GM18951 (cell line): ENCODE results near the gene PRIMA1.
"Not testable (repeated sequence)": the region's sequence is repeated elsewhere in the genome, so short reads cannot be mapped to it uniquely, and the experiment has no call there.

ENCODE experiments used
- POLR2A ChIP-seq: IDR thresholded peaks from 4 replicates; pipeline ENCODE4 v1.6.1; 2011; ENCODE audit warnings: mild to moderate bottlenecking; ENCODE audit not compliant: insufficient read length, insufficient read depth; ENCODE audit errors: extremely low read depth
- in situ Hi-C: fragments of 300-500 bp; cut with MboI; formaldehyde crosslinking; loops from one replicate; pipeline ENCODE4 v1.12.0; 2022; ENCODE audit warnings: low sequenced_read_pairs, mixed read lengths, inconsistent platforms; ENCODE audit not compliant: unreplicated experiment

Gene PRIMA1, protein sequence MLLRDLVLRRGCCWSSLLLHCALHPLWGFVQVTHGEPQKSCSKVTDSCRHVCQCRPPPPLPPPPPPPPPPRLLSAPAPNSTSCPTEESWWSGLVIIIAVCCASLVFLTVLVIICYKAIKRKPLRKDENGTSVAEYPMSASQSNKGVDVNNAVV

DNA sequence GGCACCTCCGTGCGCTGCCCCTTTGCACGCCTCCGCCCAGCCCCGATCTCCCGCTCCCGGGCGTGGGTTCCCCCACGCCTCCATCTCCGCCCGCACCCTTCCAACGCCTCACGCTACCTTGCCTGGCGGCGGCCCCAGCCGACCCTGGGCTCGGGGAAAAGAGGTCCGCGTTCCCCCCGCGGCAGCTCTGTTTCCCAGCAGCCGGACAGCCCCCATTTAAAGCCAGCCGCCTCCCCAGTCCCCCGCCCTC, at the start of gene PRIMA1:
Gene PRIMA1 (minus strand): TSS at position 193 of the 250 bp plus-strand sequence. CDS start 767 bp downstream, outside the sequence.
- in situ Hi-C loops: no loop called here
- TF ChIP-seq POLR2A: no peak

DNA sequence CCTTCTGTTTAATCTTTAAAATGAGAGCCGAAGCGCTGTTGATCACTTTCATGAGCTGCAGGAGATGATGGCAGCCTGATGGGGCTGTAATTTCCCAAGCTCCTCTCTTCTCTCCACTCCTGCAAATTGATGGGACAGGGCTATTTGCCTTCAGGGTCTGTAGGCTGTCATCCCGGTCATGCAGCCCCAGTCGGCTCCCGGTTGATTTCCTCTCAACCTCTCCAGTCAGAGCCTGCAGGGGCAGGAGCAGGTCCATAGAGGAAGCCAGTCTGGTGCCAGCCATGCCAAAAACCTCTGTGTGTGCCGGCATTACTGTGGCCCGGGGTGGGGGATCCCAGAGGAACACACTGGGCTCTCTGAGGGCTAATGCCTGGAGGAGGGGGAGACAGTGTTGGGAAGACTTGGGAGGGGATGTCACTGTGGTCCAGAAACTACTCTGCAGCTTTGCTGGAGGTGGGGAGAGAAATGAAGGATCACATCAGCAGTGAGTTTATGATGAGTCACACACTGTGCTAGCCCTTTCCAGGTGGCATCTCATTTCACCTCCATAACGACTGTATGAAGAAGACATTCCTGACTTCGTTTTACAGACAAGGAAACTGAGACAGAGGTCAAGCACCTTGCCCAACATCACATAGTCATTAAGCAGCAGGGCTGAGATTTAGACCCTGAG, 46.5 kb upstream of the PRIMA1 start:
- in situ Hi-C loops: no loop called here
- no peak for TF ChIP-seq POLR2A

DNA sequence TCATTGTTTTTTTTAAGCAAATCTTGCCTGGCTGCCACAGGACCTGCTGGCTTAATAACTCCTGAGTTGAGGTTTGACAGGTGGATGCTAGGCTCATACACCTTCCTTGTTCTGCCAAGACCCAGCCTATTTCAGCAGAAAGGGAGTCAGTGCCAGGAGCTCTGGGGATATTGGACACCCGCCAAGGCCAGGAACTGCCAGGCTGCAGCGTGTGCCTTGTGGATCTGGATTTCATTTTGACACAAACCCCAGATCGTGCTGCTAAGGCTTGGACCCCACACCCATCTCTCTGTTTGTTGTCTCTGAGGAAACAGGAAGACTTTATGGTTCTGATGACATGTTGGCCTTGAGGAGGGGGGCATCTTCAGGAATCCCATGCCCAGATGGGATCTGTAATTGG, 44.4 kb upstream of the PRIMA1 start:
- in situ Hi-C loops: no loop called here
- TF ChIP-seq POLR2A: no peak

DNA sequence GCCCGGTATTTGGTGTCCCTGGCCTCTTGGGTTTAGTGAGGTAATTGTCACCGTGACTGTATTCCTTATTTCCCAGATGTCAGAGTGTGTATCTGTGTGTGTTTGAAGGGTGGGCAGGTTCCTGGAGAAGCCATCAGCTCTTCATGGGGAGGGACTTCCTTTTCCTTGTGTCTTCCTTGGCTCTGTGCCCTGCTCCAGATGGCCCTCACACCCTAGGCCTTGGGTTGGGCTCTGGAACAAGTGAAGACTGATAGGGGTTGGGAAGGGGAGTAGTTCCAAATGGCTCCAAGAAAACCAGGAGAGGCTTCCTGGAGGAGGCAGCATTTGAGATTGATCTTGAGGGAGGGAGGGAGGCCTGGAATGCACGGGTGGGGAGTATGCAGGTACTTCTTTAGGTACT, 43.8 kb upstream of the PRIMA1 start:
- no peak for TF ChIP-seq POLR2A
- in situ Hi-C loops: no loop called here

DNA sequence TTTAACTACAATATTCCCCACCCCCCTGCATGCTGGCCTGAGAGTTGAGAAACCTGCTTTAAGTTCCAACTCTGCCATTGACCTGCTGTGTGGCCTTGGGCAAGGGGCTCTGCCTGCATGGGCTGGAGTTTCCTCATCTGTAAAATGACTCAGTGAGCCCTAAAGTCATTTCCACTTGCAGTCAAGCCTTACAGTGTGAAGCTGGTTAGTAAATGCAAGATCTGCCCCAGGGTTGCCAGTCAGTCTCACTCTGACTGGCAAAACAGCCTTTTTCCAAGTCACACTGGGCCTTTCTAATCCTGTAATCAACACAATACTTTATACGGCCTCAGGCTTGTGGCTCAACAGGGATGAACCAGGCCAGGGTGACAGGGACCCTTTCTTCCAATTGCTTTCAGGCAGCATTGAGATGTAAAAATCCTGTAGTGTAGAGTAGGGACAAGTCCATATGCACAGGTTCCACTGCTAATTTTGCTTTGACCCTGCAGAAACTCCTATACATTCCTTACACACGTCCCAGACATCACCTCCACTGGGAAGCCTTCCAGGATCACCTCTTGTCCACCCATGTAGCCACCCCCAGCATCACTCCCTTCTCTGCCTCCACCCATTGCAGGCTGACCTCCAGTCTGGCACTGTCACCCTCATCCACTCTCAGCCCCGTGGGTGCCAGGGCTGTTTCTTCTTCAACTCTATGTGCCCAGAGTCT, 42.6 kb upstream of the PRIMA1 start:
- no peak for TF ChIP-seq POLR2A
- in situ Hi-C loops: no loop called here

DNA sequence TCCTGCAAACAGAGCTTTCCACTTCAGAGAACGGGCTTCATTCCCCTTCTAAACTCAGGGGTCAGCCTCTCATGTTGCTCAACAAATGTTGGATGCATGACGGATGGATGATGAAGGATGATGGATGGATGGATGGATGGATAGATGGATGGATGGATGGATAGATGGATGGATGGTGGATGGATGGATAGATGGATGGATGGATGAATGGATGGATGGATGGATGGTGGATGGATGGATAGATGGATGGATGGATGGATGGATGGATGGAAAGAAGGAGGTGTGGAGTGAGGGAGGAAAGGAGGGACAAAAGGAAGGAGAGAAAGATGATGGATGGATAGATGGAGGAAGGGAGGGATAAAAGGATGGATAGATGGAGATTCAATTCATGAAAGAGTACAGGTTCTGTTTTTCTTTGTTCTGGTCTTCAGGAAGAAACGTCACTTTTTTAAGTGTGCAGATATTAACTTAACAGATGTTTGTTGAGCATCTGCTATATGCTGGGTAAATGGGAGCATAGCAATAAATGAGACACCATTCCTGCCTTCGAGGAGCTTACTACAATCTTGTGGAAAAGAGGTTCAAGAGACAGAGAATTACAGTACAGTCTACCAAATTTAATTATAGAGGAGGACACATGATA, 41.7 kb upstream of the PRIMA1 start:
- no peak for TF ChIP-seq POLR2A
- in situ Hi-C loops: no loop called here

DNA sequence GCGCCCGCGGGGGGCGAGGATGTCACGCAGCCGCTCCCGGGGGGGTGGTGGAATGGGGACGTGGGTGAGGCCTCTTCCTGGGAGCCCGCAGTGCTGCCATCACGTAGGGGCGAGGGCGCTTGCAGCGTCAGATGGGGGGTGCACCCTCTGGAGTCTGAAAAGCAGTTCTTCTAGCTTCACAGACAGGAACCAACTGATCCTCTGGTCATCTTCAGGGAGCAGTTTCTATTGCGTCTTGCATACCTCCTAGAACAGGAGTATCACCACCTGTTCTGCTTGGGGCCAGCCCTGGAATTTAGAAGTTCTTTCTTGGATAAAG, 36.9 kb upstream of the PRIMA1 start:
- in situ Hi-C loops: no loop called here
- TF ChIP-seq POLR2A: no peak

DNA sequence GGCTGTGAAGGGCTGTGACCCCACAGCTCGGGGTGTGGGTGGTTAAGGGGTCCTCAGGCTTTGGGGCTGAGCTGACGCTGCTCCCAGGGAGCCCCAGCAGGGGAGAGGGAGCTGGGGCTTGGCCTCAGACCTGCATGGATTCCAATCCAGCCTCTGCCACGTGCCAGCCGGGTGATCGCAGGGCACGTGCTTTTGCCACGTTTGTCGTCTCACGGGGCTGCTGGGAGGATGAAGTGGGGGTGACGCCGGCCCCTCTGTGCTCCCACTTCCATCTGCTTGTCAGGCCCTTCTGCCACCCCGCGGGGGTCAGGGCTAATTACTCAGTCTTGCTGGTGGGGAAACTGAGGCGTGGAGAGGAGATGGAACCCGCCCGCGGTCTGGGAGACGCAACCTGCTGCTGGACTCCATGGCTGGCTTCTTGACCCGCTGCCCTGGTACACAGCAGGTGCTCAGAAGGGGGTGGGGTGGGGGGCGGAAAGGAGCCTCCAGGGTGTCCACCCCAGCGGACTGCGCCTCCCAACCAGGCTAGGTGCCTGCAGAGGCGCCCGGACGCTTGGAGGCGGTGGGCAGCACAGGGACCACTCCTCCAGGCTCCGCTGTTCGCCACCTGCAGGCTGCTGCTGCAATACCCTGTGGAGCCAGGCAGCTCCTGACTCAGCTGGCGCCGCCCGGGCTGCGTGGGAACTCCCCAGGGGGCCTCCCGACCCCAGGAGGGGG, 36.4 kb upstream of the PRIMA1 start:
- no peak for TF ChIP-seq POLR2A
- in situ Hi-C loops: no loop called here

DNA sequence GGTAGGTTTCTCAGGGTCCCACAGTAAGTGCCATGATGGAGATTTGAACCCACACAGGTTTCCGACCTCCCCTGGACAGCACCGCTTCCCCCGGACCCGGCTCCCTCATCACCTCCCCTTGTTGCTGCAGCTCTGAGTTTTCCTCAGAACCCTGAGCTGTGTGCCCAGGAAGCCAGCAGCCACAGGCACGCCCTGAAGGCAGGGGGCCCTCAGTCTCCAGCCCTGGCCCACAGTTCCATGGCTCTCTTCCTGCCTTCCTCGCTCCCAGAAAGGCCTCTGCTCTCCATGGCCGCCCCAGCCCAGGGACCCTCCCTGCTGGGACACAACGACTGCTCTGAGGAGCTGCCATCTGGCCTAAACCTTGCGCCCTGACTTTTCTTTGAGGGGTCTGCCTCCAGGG, 35.8 kb upstream of the PRIMA1 start:
- TF ChIP-seq POLR2A: no peak
- in situ Hi-C loops: no loop called here

DNA sequence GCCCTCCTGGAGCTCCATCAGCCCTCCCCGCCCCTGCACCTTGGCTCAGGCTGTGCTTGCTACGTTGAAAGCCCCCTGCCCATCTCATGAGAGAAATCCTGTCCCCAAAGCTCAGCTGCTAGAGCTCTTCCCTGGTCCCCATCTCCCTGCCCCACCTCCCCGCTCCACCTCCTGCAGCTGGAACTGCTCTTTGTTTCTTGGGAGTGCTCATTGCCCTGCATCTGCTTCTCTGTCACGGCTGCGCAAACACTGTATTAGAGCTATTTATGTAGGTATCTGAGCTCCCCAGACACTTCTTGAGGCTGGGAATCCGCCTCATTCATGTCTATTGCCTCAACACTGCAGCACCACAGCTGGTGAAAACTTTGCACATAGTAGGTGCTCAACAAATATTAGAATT, 32.8 kb upstream of the PRIMA1 start:
- in situ Hi-C loops: no loop called here
- TF ChIP-seq POLR2A: no peak

DNA sequence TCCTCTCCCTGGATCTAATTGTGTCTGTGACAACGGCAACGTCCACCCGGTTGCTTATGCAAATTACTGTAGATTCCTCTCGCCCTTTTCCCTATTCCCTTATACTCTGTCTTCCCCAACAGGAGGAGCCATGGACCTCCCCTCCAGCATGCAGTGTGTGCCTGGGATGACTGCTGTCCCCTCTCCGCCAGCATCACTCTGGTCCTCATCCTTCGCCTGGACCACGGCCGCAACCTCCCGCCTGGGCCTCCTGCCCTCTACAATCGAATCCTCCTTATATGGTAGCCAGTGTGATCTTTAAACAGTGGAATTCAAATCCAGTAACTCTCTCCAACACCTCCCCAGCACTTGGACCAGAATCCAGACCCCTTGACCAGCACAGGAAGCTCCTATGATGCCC, 30.6 kb upstream of the PRIMA1 start:
- TF ChIP-seq POLR2A: no peak
- in situ Hi-C loops: no loop called here

DNA sequence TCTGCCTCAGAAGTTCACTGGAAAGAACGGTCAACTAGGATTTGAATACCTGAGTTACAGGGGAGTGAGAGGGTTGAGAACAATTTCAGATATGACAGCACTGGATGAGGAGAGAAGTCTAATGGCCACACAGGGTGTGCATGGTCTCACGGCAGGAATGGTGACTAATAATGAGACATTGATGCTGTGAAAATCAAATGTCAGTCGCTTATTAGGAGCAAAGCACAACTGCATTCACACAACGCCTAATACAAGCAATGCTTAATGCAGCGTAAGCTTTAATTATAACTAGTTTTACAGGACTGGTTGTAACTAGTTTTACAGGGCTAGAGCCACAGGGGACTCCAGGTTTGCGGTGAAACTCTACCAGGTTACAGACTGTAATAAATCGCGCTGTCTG, 23.4 kb upstream of the PRIMA1 start:
- no peak for TF ChIP-seq POLR2A
- in situ Hi-C loops: no loop called here

DNA sequence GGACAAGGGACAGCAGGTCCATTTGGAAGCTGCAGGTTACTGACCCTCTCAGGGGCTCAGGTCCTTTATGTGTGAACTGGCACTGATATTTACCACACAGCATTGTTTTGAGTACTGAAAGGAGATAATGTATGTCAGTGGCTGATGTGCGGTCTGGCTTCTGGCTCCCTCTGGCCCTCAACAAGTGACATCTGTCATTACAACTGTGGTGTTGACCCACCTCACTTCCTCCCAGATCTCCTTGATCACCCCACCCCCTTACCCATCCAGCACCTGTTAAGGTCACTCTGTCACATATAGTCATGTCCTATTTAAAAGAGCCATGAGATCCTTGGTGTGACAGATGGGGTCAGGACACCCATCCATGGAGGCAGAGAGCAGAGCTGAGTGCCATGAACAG, 22.7 kb upstream of the PRIMA1 start:
- TF ChIP-seq POLR2A: no peak
- in situ Hi-C loops: no loop called here

DNA sequence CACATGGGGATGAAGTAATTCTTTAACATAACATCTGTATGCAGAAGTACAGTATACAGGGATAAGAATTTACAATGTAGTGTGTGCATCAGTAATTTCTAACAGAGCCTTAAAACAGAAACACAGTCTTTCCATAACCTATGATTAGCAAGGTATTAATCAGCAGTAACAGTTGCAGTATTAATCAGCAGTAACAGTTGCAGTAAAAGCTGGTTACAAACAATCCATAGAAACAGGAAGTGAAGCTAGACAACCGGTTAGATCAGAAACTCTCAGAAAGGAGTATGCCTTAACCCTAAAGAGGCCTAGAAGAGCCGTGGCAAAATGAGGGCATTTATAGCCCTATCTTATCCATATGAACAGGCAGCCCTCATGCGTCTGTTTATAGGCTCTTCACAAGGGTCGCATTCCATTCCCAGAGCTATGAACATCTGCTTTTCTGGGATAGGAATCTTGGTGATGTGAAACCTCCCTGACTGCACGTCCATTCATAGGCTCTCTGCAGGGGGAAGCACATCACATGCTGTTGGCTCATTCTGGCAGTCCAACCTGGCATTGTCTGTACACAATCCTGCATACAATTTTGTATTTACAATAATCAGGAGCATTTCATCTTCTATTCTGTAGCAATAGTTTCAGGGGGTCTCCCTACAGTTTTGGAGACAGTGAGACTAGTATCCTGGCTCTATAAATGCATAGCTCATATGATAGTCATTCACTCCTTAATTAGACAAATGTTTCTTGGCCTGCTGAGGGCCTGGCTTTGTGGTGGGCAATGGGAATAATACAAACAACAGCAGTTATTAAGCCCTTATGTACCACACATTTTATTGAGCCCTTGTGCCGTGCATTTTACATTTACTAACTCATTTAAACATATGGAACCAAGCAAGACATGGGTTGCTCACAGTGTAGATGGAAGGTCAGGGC, 21.5 kb upstream of the PRIMA1 start:
- in situ Hi-C loops: not testable (repeated sequence)
